ENCODE measurements around the gene TET2.
A peak's percentile ranks its signal among the peaks of the same experiment; 100 is the strongest.

Gene TET2

DNA sequence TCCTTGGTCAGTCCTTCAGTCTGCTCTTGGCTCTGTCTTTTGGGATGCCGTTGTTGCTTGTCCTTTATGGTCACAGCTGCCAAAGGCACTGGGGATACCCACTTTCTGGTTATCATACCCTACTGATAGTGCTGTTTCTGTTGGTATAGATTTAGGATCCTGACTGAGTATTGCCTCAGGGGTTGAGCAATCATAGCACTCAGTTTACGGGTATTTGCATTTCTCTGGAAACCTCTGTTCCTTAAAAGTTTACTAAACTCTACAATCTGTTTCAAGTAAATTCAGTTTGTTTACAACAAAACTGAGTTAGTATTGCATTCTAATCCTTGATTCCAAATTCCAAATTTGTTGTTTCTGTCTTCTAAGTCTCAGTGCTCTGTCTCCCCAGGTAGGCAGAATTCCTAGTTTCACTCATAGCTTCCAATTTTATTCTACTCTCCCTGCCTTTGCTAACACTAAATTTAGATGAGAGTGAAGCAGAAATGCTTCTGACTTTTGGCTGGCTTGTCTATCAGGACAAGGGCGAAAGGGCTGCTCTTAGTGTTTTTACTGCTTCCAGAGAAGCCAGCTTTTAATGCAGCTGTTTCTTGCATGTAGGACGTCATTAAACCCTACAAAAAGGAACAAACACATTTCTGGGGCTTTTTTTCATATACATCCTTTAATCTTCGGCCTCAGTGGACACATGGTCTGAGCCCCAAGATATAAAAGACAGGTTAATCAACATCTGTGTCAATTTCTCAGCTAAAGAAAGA lies 17.2 kb upstream of the TET2 start:
- WGBS (ENCODE audit: insufficient coverage), result 97% methylated on average over 3 of the region's 5 CpGs
- ChIA-PET CTCF (interaction anchor here (1.3 kb wide), 1 partner anchor 8 kb away, joined by 5 read pairs; no protein-coding TSS in a partner anchor), POLR2A (no interaction called here)
- Histone ChIP-seq H3K27ac (ENCODE audit: insufficient read depth in 1 of 2, low read depth in 1 of 2, low read length in 2 of 2, poor library complexity in 1 of 2, severe bottlenecking in 2 of 2) (no peak overlapping the region), H3K27me3 (replicated peaks in 2 of 5; ENCODE audit: control insufficient read depth in 4 of 5, insufficient read depth in 5 of 5, low read length in 4 of 5) (no peaks in the 10 kb centered on the region), H3K4me3 (ENCODE audit: control insufficient read depth in 1 of 7, extremely low read depth in 1 of 7, insufficient read depth in 4 of 7, low read depth in 2 of 7, low read length in 6 of 7) (no peak overlapping the region), H3K36me3 (ENCODE audit: control insufficient read depth in 4 of 4, insufficient read depth in 4 of 4, low read length in 3 of 4) (no peaks in the 10 kb centered on the region), H3K4me1 (ENCODE audit: control extremely low read depth in 1 of 4, control insufficient read depth in 4 of 4, insufficient read depth in 4 of 4, low read length in 3 of 4) (peaks cover 0 to 6% (median 0%) of the 10 kb centered on the region in 4 experiments), H3K9me3 (ENCODE audit: control extremely low read depth in 1 of 5, control insufficient read depth in 4 of 5, insufficient read depth in 2 of 5, low read depth in 1 of 5, low read length in 4 of 5) (peaks cover 0 to 3% (median 0%) of the 10 kb centered on the region in 5 experiments)
- DNase-seq, result no peak

GRCh38 chr4:105130945-105131344 lies 15.7 kb upstream of the TET2 start:
- Histone ChIP-seq H3K4me3 (ENCODE audit: control insufficient read depth in 1 of 7, extremely low read depth in 1 of 7, insufficient read depth in 4 of 7, low read depth in 2 of 7, low read length in 6 of 7) (no peak overlapping the region), H3K27ac (ENCODE audit: insufficient read depth in 1 of 2, low read depth in 1 of 2, low read length in 2 of 2, poor library complexity in 1 of 2, severe bottlenecking in 2 of 2) (no peak overlapping the region), H3K4me1 (ENCODE audit: control extremely low read depth in 1 of 4, control insufficient read depth in 4 of 4, insufficient read depth in 4 of 4, low read length in 3 of 4) (peaks cover 7 to 16% (median 10%) of the 10 kb centered on the region in 4 experiments), H3K36me3 (ENCODE audit: control insufficient read depth in 4 of 4, insufficient read depth in 4 of 4, low read length in 3 of 4) (no peaks in the 10 kb centered on the region), H3K27me3 (replicated peaks in 2 of 5; ENCODE audit: control insufficient read depth in 4 of 5, insufficient read depth in 5 of 5, low read length in 4 of 5) (no peaks in the 10 kb centered on the region), H3K9me3 (ENCODE audit: control extremely low read depth in 1 of 5, control insufficient read depth in 4 of 5, insufficient read depth in 2 of 5, low read depth in 1 of 5, low read length in 4 of 5) (peaks cover 0 to 3% (median 0%) of the 10 kb centered on the region in 5 experiments)
- no CpG with 5 or more reads among the region's 1 CpG for WGBS (ENCODE audit: insufficient coverage)
- DNase-seq, result no peak
- ChIA-PET POLR2A (no interaction called here), CTCF (interaction anchor here (1.7 kb wide), 1 partner anchor 11 kb away, joined by 4 read pairs; no protein-coding TSS in a partner anchor)

GRCh38 chr4:105133976-105134375 lies 12.7 kb upstream of the TET2 start:
- CTCF ChIA-PET, result no interaction called here
- Histone ChIP-seq H3K4me1 (ENCODE audit: control extremely low read depth in 1 of 4, control insufficient read depth in 4 of 4, insufficient read depth in 4 of 4, low read length in 3 of 4) (peaks cover 8 to 23% (median 17%) of the 10 kb centered on the region in 4 experiments), H3K4me3 (ENCODE audit: control insufficient read depth in 1 of 7, extremely low read depth in 1 of 7, insufficient read depth in 4 of 7, low read depth in 2 of 7, low read length in 6 of 7) (no peak overlapping the region), H3K36me3 (ENCODE audit: control insufficient read depth in 4 of 4, insufficient read depth in 4 of 4, low read length in 3 of 4) (no peaks in the 10 kb centered on the region), H3K27ac (ENCODE audit: insufficient read depth in 1 of 2, low read depth in 1 of 2, low read length in 2 of 2, poor library complexity in 1 of 2, severe bottlenecking in 2 of 2) (no peak overlapping the region), H3K27me3 (replicated peaks in 2 of 5; ENCODE audit: control insufficient read depth in 4 of 5, insufficient read depth in 5 of 5, low read length in 4 of 5) (no peaks in the 10 kb centered on the region), H3K9me3 (ENCODE audit: control extremely low read depth in 1 of 5, control insufficient read depth in 4 of 5, insufficient read depth in 2 of 5, low read depth in 1 of 5, low read length in 4 of 5) (peaks cover 0 to 3% (median 0%) of the 10 kb centered on the region in 5 experiments)
- POLR2A ChIA-PET, result no interaction called here
- WGBS (ENCODE audit: insufficient coverage), result no CpG with 5 or more reads among the region's 2 CpGs
- no peak for DNase-seq

DNA sequence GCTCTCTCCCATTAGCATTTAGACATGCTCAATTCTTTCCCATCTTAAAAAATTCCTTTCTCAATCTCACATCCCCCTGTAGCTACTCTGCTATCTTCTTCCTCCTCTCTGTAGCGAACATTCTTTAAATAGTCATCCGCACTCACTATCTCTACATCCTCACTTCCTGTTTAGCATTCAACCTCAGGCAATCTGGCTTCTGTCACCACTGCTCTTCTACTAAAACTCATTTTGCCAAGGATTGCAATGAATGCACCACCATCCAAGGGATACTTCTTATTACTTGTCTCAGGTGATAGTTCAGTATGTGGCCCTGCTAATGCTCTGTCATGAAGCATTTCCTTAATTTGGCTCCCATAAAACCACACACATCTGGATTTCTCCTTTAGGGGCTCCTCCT lies 10.9 kb upstream of the TET2 start:
- peak; percentile 49 to 90 (median 81) for DNase-seq
- Histone ChIP-seq H3K27ac (ENCODE audit: insufficient read depth in 1 of 2, low read depth in 1 of 2, low read length in 2 of 2, poor library complexity in 1 of 2, severe bottlenecking in 2 of 2) (no peak overlapping the region), H3K36me3 (ENCODE audit: control insufficient read depth in 4 of 4, insufficient read depth in 4 of 4, low read length in 3 of 4) (no peaks in the 10 kb centered on the region), H3K4me3 (ENCODE audit: control insufficient read depth in 1 of 7, extremely low read depth in 1 of 7, insufficient read depth in 4 of 7, low read depth in 2 of 7, low read length in 6 of 7) (peak overlapping the region in 2 of 7 experiments; percentile 52 to 57), H3K4me1 (ENCODE audit: control extremely low read depth in 1 of 4, control insufficient read depth in 4 of 4, insufficient read depth in 4 of 4, low read length in 3 of 4) (peaks cover 8 to 36% (median 23%) of the 10 kb centered on the region in 4 experiments), H3K27me3 (replicated peaks in 2 of 5; ENCODE audit: control insufficient read depth in 4 of 5, insufficient read depth in 5 of 5, low read length in 4 of 5) (no peaks in the 10 kb centered on the region), H3K9me3 (ENCODE audit: control extremely low read depth in 1 of 5, control insufficient read depth in 4 of 5, insufficient read depth in 2 of 5, low read depth in 1 of 5, low read length in 4 of 5) (peaks cover 0 to 3% (median 0%) of the 10 kb centered on the region in 5 experiments)
- WGBS (ENCODE audit: insufficient coverage), result 0% methylated on average over 2 of the region's 2 CpGs
- ChIA-PET CTCF (no interaction called here), POLR2A (no interaction called here)

GRCh38 chr4:105137121-105137875 lies 9.4 kb upstream of the TET2 start:
- no peak for DNase-seq
- Histone ChIP-seq H3K36me3 (ENCODE audit: control insufficient read depth in 4 of 4, insufficient read depth in 4 of 4, low read length in 3 of 4) (no peaks in the 10 kb centered on the region), H3K27me3 (replicated peaks in 2 of 5; ENCODE audit: control insufficient read depth in 4 of 5, insufficient read depth in 5 of 5, low read length in 4 of 5) (no peaks in the 10 kb centered on the region), H3K4me3 (ENCODE audit: control insufficient read depth in 1 of 7, extremely low read depth in 1 of 7, insufficient read depth in 4 of 7, low read depth in 2 of 7, low read length in 6 of 7) (no peak overlapping the region), H3K4me1 (ENCODE audit: control extremely low read depth in 1 of 4, control insufficient read depth in 4 of 4, insufficient read depth in 4 of 4, low read length in 3 of 4) (peaks cover 8 to 36% (median 20%) of the 10 kb centered on the region in 4 experiments), H3K9me3 (ENCODE audit: control extremely low read depth in 1 of 5, control insufficient read depth in 4 of 5, insufficient read depth in 2 of 5, low read depth in 1 of 5, low read length in 4 of 5) (peaks cover 0 to 3% (median 0%) of the 10 kb centered on the region in 5 experiments), H3K27ac (ENCODE audit: insufficient read depth in 1 of 2, low read depth in 1 of 2, low read length in 2 of 2, poor library complexity in 1 of 2, severe bottlenecking in 2 of 2) (no peak overlapping the region)
- WGBS (ENCODE audit: insufficient coverage), result 100% methylated on average over 2 of the region's 5 CpGs
- ChIA-PET POLR2A (no interaction called here), CTCF (no interaction called here)

DNA sequence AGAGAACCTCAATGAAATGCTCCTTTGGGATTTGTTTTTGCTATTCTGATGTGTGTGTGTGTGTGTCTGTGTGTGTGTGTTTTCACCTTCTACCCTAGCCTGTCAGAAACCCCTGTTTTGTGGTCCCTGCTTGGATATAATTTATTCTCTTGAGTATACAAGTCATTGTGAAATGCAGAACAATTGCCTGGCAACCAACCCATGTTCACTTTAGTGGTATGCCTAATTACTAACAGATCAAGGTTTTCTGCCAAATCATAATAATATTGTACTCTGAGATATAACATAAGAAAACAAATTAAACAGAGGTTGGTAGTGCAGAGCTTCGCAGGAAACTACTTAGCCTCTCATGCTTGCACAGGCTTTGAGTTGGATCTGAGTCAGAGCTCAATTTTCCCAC lies 7.0 kb upstream of the TET2 start:
- Histone ChIP-seq H3K4me1 (ENCODE audit: control extremely low read depth in 1 of 4, control insufficient read depth in 4 of 4, insufficient read depth in 4 of 4, low read length in 3 of 4) (peaks cover 12 to 46% (median 20%) of the 10 kb centered on the region in 4 experiments), H3K4me3 (ENCODE audit: control insufficient read depth in 1 of 7, extremely low read depth in 1 of 7, insufficient read depth in 4 of 7, low read depth in 2 of 7, low read length in 6 of 7) (no peak overlapping the region), H3K9me3 (ENCODE audit: control extremely low read depth in 1 of 5, control insufficient read depth in 4 of 5, insufficient read depth in 2 of 5, low read depth in 1 of 5, low read length in 4 of 5) (no peaks in the 10 kb centered on the region), H3K27me3 (replicated peaks in 2 of 5; ENCODE audit: control insufficient read depth in 4 of 5, insufficient read depth in 5 of 5, low read length in 4 of 5) (no peaks in the 10 kb centered on the region), H3K36me3 (ENCODE audit: control insufficient read depth in 4 of 4, insufficient read depth in 4 of 4, low read length in 3 of 4) (no peaks in the 10 kb centered on the region), H3K27ac (ENCODE audit: insufficient read depth in 1 of 2, low read depth in 1 of 2, low read length in 2 of 2, poor library complexity in 1 of 2, severe bottlenecking in 2 of 2) (no peak overlapping the region)
- ChIA-PET CTCF (interaction anchor here (2.0 kb wide), 1 partner anchor 12 kb away, joined by 8 read pairs; no protein-coding TSS in a partner anchor), POLR2A (no interaction called here)
- DNase-seq, result peak in 2 of 3 donors; percentile 77 to 87
- WGBS (ENCODE audit: insufficient coverage), result 100% methylated on average over 1 of the region's 1 CpG

All from common myeloid progenitor, CD34-positive (primary cell).